GM12878 (cell line): Measurements from ENCODE around the gene OLFM1. TPM values are rescaled to one million over a fixed set of nuclear protein-coding genes. Genes with fewer than 3 reads are reported as not detected.

Source experiments
- ATAC-seq: fragments of 200-7000 bp; cut with Tn5 transposase; 3 replicates; pipeline ENCODE4 v1.9.1; 2020; ENCODE audit warnings: mild to moderate bottlenecking, moderate library complexity
- BruUV-seq: library from RNA; stranded (reverse); fragments of 400-500 nt; replicated peaks from 2 replicates; lab custom pipeline; 2021; lab: Mats Ljungman, UMichigan
- CTCF ChIA-PET: fragments of 300-600 bp; sonication (Branson Sonifier 250); formaldehyde crosslinking; extraction: SDS; loops from one replicate; lab custom pipeline; 2021; ENCODE audit warnings: inconsistent platforms; lab: Yijun Ruan, JAX
- POLR2A ChIA-PET: fragments of 350-600 bp; formaldehyde crosslinking; extraction: SDS; loops from one replicate; lab custom pipeline; 2021; ENCODE audit warnings: inconsistent platforms; lab: Charles Lee
- RAD21 ChIA-PET: fragments of 300-600 bp; sonication (Branson Sonifier 250); formaldehyde crosslinking; loops from one replicate; lab custom pipeline; 2023; ENCODE audit warnings: antibody characterized with exemption; ENCODE audit not compliant: unreplicated experiment; lab: Charles Lee
- SMC1A ChIA-PET: fragments of 300-600 bp; sonication (Branson Sonifier 250); formaldehyde crosslinking; loops from one replicate; lab custom pipeline; 2023; ENCODE audit not compliant: unreplicated experiment, uncharacterized antibody; lab: Charles Lee
- DNase-seq: peaks from one replicate; pipeline ENCODE4 v3.0.0-alpha.2; 2011; ENCODE audit warnings: low read depth, low spot score
- FAIRE-seq: peaks from 3 replicates; lab custom pipeline; 2011; peaks lifted over from hg19 to GRCh38; lab: Jason Lieb, UNC
- H2AFZ ChIP-seq: 2 replicates; pipeline ENCODE4 v1.6.0; 2011; ENCODE audit warnings: low read depth, low read length, control low read depth; ENCODE audit not compliant: control insufficient read depth
- H3K27ac ChIP-seq: 2 replicates; pipeline ENCODE4 v1.5.1; 2011; ENCODE audit warnings: control low read depth; ENCODE audit not compliant: control insufficient read depth, insufficient read depth
- H3K27me3 ChIP-seq, 2 experiments: replicated peaks in 1 of 2; 2 replicates each; pipeline versions ENCODE4 v1.6.0 to v1.6.1; 2011; ENCODE audit warnings: low read length in 1 of 2; ENCODE audit not compliant: control insufficient read depth in 2 of 2, insufficient read depth in 2 of 2
- H3K36me3 ChIP-seq, 2 experiments: 2 replicates each; pipeline ENCODE4 v1.5.1; 2011; ENCODE audit warnings: low read length in 1 of 2; ENCODE audit not compliant: control insufficient read depth in 2 of 2, insufficient read depth in 2 of 2
- H3K4me1 ChIP-seq: 2 replicates; pipeline ENCODE4 v1.6.1; 2011; ENCODE audit warnings: mild to moderate bottlenecking, low read length, moderate library complexity, mixed read lengths; ENCODE audit not compliant: control insufficient read depth, insufficient read depth
- H3K4me2 ChIP-seq: 2 replicates; pipeline ENCODE4 v1.6.0; 2011; ENCODE audit warnings: control low read depth; ENCODE audit not compliant: control insufficient read depth, insufficient read depth
- H3K4me3 ChIP-seq: fragments of 200-600 bp; sonication (generic); 2 replicates; pipeline ENCODE4 v1.5.1; 2016
- H3K79me2 ChIP-seq: 2 replicates; pipeline ENCODE4 v1.6.0; 2011; ENCODE audit warnings: low read length; ENCODE audit not compliant: control insufficient read depth, insufficient read depth
- H3K9ac ChIP-seq: 2 replicates; pipeline ENCODE4 v1.8.0; 2011; ENCODE audit warnings: low read length, control low read depth, mixed read lengths; ENCODE audit not compliant: control insufficient read depth, insufficient read depth
- H3K9me3 ChIP-seq: replicated peaks from 3 replicates; pipeline ENCODE4 v1.5.1; 2011; ENCODE audit warnings: mild to moderate bottlenecking, low read length; ENCODE audit not compliant: control insufficient read depth, insufficient read depth
- H4K20me1 ChIP-seq: 2 replicates; pipeline ENCODE4 v1.6.0; 2011; ENCODE audit not compliant: control insufficient read depth, insufficient read depth
- EGR1 ChIP-seq, 2 experiments: IDR thresholded peaks; 1 replicate in 1 of 2; 2 replicates in 1 of 2; pipeline ENCODE4 v1.6.1; 2011 to 2012; ENCODE audit warnings: low read depth in 2 of 2, low read length in 2 of 2, borderline replicate concordance in 1 of 2, mild to moderate bottlenecking in 1 of 2, moderate library complexity in 1 of 2
- HDGF ChIP-seq: fragments of 450-650 bp; IDR thresholded peaks from 2 replicates; pipeline ENCODE4 v1.6.1; 2016; ENCODE audit warnings: antibody characterized with exemption
- LARP7 ChIP-seq: fragments of 450-650 bp; IDR thresholded peaks from 2 replicates; pipeline ENCODE4 v1.6.1; 2017; ENCODE audit warnings: mild to moderate bottlenecking
- MXI1 ChIP-seq: fragments of 150-350 bp; IDR thresholded peaks from 2 replicates; pipeline ENCODE4 v1.6.1; 2011; ENCODE audit warnings: low read depth, mild to moderate bottlenecking, inconsistent platforms, low read length, improper control_type of control experiment
- NR2F1 ChIP-seq: fragments of 450-650 bp; conservative IDR thresholded peaks from 2 replicates; pipeline ENCODE4 v1.6.1; 2017; ENCODE audit warnings: mild to moderate bottlenecking
- PAX8 ChIP-seq: fragments of 450-650 bp; IDR thresholded peaks from 2 replicates; pipeline ENCODE4 v1.6.1; 2017; ENCODE audit warnings: mild to moderate bottlenecking, moderate library complexity
- SIX5 ChIP-seq: IDR thresholded peaks from 2 replicates; pipeline ENCODE4 v1.6.1; 2011; ENCODE audit warnings: mild to moderate bottlenecking, low read depth, low read length, moderate library complexity; ENCODE audit not compliant: severe bottlenecking
- SMARCA5 ChIP-seq: fragments of 450-650 bp; IDR thresholded peaks from 2 replicates; pipeline ENCODE4 v1.6.1; 2017; ENCODE audit warnings: mild to moderate bottlenecking
- SUPT20H ChIP-seq: IDR thresholded peaks from 2 replicates; pipeline ENCODE4 v1.6.1; 2011; ENCODE audit warnings: low read depth, mild to moderate bottlenecking, low read length, moderate library complexity, borderline replicate concordance; ENCODE audit not compliant: control insufficient read depth
- USF1 ChIP-seq: IDR thresholded peaks from 2 replicates; pipeline ENCODE4 v1.6.1; 2011; ENCODE audit warnings: borderline replicate concordance, low read depth, mild to moderate bottlenecking, moderate library complexity, mixed read lengths, low read length; ENCODE audit not compliant: insufficient read depth; ENCODE audit errors: extremely low read length
- WGBS: methylation state at CpG from one replicate; pipeline ENCODE4 v1.1.6; 2016; ENCODE audit warnings: low lambda C conversion rate; ENCODE audit not compliant: insufficient replicate concordance, insufficient coverage; ENCODE audit errors: missing lambda C conversion rate; 5-methylcytosine and 5-hydroxymethylcytosine counted together
- in situ Hi-C: fragments of 300-500 bp; cut with MboI; formaldehyde crosslinking; loops from 9 replicates; pipeline ENCODE4 v1.14.3; 2018; ENCODE audit warnings: mixed read lengths
- intact Hi-C: fragments of 100-400 bp; cut with micrococcal nuclease; formaldehyde crosslinking; loops from one replicate; pipeline ENCODE4 v1.14.2; 2022; ENCODE audit not compliant: unreplicated experiment
- polyA plus RNA-seq, 11 experiments: library from polyadenylated mRNA; depleted of rRNA in 4 of 11; unstranded in 6 of 11; stranded (reverse) in 5 of 11; fragments of >200 nt; fragmentation: Nextera tagmentation in 4 of 11; fragmentation: Illumina TruSeq in 1 of 11; extraction: Ambion mirVana in 4 of 11; extraction: Trizol in 1 of 11; gene quantifications; 1 replicate in 1 of 11; 2 replicates in 10 of 11; pipeline versions ENCODE4 v1.2.1 to v1.2.3, GENCODE V29; 2011 to 2016; ENCODE audit warnings: inconsistent platforms in 2 of 11, missing spikeins in 2 of 11, low read depth in 1 of 11
- total RNA-seq, 4 experiments: library from RNA; depleted of rRNA in 3 of 4; stranded (reverse); fragments of >200 nt in 3 of 4; fragmentation: Illumina TruSeq in 1 of 4; extraction: Trizol in 1 of 4; gene quantifications; 2 replicates each; pipeline versions ENCODE4 v1.2.1 to v1.2.3, GENCODE V29; 2013 to 2021
- TF ChIP-seq, protein P1 (sequence below): fragments of 450-650 bp; IDR thresholded peaks from 2 replicates; pipeline ENCODE4 v1.6.1; 2017; ENCODE audit warnings: borderline replicate concordance

OLFM1 gene
- total and polyA plus RNA-seq, 10 of the 15 experiments (the other 5 are each of a cell fraction or from before 2014, with no cell fraction given): not detected

DNA sequence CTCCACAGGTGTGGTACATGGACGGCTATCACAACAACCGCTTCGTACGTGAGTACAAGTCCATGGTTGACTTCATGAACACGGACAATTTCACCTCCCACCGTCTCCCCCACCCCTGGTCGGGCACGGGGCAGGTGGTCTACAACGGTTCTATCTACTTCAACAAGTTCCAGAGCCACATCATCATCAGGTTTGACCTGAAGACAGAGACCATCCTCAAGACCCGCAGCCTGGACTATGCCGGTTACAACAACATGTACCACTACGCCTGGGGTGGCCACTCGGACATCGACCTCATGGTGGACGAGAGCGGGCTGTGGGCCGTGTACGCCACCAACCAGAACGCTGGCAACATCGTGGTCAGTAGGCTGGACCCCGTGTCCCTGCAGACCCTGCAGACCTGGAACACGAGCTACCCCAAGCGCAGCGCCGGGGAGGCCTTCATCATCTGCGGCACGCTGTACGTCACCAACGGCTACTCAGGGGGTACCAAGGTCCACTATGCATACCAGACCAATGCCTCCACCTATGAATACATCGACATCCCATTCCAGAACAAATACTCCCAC, 32.1 kb downstream of the OLFM1 start:
- DNase-seq (no peak), ATAC-seq (no peak), FAIRE-seq (no peak)
- Histone ChIP-seq H3K27me3 (peaks cover 0 to 1% of the 10 kb centered on the region in 2 experiments; a peak in 2 of 4 replicates), H3K4me3 (no peak overlapping the region), H3K4me2 (no peak overlapping the region), H3K27ac (no peak overlapping the region), H4K20me1 (no peaks in the 10 kb centered on the region), H3K4me1 (no peaks in the 10 kb centered on the region), H3K36me3 (no peaks in the 10 kb centered on the region), H2AFZ (no peak overlapping the region), H3K79me2 (no peaks in the 10 kb centered on the region), H3K9me3 (no peaks in the 10 kb centered on the region; the same call in 2 of the 3 replicates), H3K9ac (no peak overlapping the region)
- ChIA-PET RAD21 (no interaction called here), POLR2A (no interaction called here), SMC1A (no interaction called here), CTCF (no interaction called here)
- WGBS: 67% methylated on average over 30 of the region's 30 CpGs
- intact Hi-C loops: no loop called here
- TF ChIP-seq, protein P1, sequence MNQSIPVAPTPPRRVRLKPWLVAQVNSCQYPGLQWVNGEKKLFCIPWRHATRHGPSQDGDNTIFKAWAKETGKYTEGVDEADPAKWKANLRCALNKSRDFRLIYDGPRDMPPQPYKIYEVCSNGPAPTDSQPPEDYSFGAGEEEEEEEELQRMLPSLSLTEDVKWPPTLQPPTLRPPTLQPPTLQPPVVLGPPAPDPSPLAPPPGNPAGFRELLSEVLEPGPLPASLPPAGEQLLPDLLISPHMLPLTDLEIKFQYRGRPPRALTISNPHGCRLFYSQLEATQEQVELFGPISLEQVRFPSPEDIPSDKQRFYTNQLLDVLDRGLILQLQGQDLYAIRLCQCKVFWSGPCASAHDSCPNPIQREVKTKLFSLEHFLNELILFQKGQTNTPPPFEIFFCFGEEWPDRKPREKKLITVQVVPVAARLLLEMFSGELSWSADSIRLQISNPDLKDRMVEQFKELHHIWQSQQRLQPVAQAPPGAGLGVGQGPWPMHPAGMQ: no peak
- TF ChIP-seq EGR1 (IDR thresholded peaks at IDR 0.05; ENCODE audit: borderline replicate concordance in 1 of 2, low read depth in 2 of 2, low read length in 2 of 2) (no peak), SIX5 (no peak), LARP7 (no peak), SMARCA5 (no peak), USF1 (no peak), NR2F1 (no peak), HDGF (no peak), PAX8 (no peak), SUPT20H (no peak), MXI1 (no peak)
- in situ Hi-C loops: no loop called here
- no TSS peak for BruUV-seq
